Right kidney (tissue), 1 donor: ENCODE results near the gene FOXP1.
"Not testable (repeated sequence)": the region's sequence is repeated elsewhere in the genome, so short reads cannot be mapped to it uniquely, and the experiment has no call there.

ENCODE experiments used
- DNase-seq: peaks from one replicate; pipeline ENCODE4 v3.0.0-alpha.2; 2016

Gene FOXP1

GRCh38 chr3:71028184-71028583 lies 555.3 kb downstream of the FOXP1 start:
- no peak for DNase-seq

GRCh38 chr3:71026634-71027578 lies 556.6 kb downstream of the FOXP1 start:
- DNase-seq = no peak

- DNase-seq = no peak
Measured at GRCh38 chr3:71025516-71025915, 558.0 kb downstream of the FOXP1 start.

- no peak for DNase-seq
Measured at GRCh38 chr3:71025010-71025409, 558.5 kb downstream of the FOXP1 start.

- no peak for DNase-seq
Measured at GRCh38 chr3:71022551-71023335, 560.8 kb downstream of the FOXP1 start.

- DNase-seq = no peak
Measured at GRCh38 chr3:71018799-71019198, 564.7 kb downstream of the FOXP1 start.

GRCh38 chr3:71016178-71016845 lies 567.2 kb downstream of the FOXP1 start:
- DNase-seq = no peak

- DNase-seq = not testable (repeated sequence)
Measured at GRCh38 chr3:71014616-71015015, 568.9 kb downstream of the FOXP1 start.

- no peak for DNase-seq
Measured at GRCh38 chr3:71012971-71013370, 570.6 kb downstream of the FOXP1 start.

- no peak for DNase-seq
Measured at GRCh38 chr3:71011565-71012287, 571.8 kb downstream of the FOXP1 start.

GRCh38 chr3:71010726-71011455 lies 572.6 kb downstream of the FOXP1 start:
- no peak for DNase-seq

GRCh38 chr3:71008350-71008935 lies 575.1 kb downstream of the FOXP1 start:
- DNase-seq = no peak

- DNase-seq = no peak
Measured at GRCh38 chr3:71006810-71007785, 576.4 kb downstream of the FOXP1 start.

GRCh38 chr3:71005702-71006321 lies 577.7 kb downstream of the FOXP1 start:
- no peak for DNase-seq

- DNase-seq = no peak
Measured at GRCh38 chr3:71003511-71003910, 580.0 kb downstream of the FOXP1 start.

GRCh38 chr3:71002298-71002697 lies 581.2 kb downstream of the FOXP1 start:
- no peak for DNase-seq

GRCh38 chr3:71001303-71001830 lies 582.2 kb downstream of the FOXP1 start:
- DNase-seq = no peak

- DNase-seq = no peak
Measured at GRCh38 chr3:71000483-71000882, 583.0 kb downstream of the FOXP1 start.

- no peak for DNase-seq
Measured at GRCh38 chr3:70999730-71000129, 583.8 kb downstream of the FOXP1 start.
